ENCODE data around the gene NIBAN1.
A peak's percentile ranks its signal among the peaks of the same experiment; 100 is the strongest.
"Not testable (repeated sequence)": the region's sequence is repeated elsewhere in the genome, so short reads cannot be mapped to it uniquely, and the experiment has no call there.

Gene NIBAN1

GRCh38 chr1:184973272-184974055, 844 bp downstream of the NIBAN1 start:
- peak overlapping the region; percentile 8 to 95 (median 81) for H3K27ac ChIP-seq

DNA sequence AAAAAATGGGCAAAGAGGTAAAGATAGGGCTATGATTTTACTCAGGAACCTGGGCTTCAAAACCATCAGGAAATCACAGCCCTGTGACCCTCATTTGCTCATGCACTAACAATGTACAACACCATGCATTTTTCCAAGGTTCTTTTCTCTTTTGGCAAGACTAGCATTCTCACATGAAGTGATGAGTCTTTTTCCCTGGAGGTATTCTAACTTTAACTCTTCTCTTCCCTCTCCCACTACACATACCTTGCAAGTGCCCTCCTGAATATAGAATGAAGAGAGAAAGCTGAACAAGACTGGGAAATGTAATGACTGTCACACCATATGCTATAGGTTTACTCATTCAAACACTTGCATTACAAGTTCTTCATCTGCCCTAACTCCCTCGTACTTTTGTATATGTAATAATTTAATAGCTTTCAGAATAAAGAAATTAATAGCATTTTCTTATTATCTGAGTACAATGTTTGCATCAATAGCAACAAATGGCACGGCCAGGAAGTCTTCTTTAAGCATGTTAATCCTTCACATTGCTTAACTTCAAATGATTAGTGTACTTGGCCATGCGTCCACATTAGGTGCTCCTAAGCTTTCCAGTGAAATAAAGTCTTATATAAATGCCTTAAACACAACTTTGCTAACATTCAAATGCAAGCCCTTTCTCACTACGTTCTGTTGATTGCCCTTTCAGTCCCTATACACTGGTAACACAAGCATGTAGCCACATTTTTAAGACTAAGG, 1.8 kb downstream of the NIBAN1 start:
- Histone ChIP-seq H3K4me3 (peak overlapping the region in 4 of 7 experiments; percentile 45 to 87 (median 68)), H3K27ac (peak overlapping the region in 12 of 21 experiments; percentile 58 to 95 (median 84))

More at GRCh38 chr1:184973272-184974055, 844 bp downstream of the NIBAN1 start:
- peak overlapping the region; percentile 37 to 87 (median 68) for H3K4me3 ChIP-seq

DNA sequence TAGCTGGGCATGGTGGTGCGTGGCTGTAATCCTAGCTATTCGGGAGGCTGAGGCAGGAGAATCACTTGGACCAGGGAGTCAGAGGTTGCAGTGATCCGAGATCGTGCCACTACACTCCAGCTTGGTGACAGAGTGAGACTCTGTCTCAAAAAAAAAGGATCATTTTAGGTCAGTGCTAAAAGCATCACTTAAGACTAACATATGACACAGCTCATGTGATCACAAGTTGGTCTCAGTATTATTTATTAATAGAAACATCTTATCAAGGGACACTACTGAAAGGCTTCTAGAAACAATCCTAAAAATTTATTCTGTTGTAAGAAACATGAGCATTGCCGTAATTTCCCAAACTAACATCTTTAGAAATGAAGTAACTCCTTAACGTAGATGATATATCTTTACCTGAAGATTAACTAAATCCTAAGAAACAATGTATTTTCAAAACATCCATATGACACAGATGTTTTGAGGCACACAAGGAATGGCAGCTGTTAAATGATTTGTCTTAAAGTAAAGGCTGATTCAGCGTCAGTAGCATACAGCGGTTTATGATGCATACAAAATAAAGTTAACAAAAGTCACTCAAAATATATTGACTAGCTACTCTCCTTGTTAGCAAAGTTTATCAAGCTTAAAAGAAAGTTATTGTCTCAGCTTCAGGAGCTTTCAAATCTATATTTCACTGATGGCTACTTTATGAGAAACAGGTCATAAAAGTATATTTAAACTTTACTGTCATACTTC, 2.6 kb downstream of the NIBAN1 start:
- peak overlapping the region in 1 of 7 experiments; percentile 87 for H3K4me3 ChIP-seq
- peak overlapping the region in 5 of 21 experiments; percentile 2 to 95 (median 11) for H3K27ac ChIP-seq

DNA sequence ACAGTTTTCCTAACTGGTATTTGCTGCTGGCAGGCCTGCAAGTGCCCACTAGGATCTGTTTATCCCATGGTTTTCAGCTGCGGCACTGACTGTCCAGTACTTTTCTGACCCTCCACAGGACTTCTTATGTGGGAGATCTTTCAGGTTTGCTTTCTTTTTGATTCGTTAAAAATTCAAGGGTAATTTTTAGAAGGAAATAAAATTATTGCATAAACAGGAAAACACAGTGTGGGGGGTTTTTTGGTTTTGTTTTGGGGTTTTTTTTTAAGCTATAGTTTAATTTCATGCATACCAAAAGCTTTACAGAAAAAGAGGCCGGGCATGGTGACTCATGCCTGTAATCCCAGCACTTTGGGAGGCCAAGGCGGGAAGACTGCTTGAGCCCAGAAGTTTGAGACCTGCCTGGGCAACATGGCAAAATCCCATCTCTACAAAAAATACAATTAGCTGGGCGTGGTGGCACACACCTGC, 3.6 kb downstream of the NIBAN1 start:
- Histone ChIP-seq H3K4me3 (no peak overlapping the region), H3K27ac (peak overlapping the region in 3 of 21 experiments; percentile 2 to 16 (median 11))

- H3K4me3 ChIP-seq, result no peak overlapping the region
- H3K27ac ChIP-seq, result no peak overlapping the region
Observed at GRCh38 chr1:184966989-184967388, 7.3 kb downstream of the NIBAN1 start.

DNA sequence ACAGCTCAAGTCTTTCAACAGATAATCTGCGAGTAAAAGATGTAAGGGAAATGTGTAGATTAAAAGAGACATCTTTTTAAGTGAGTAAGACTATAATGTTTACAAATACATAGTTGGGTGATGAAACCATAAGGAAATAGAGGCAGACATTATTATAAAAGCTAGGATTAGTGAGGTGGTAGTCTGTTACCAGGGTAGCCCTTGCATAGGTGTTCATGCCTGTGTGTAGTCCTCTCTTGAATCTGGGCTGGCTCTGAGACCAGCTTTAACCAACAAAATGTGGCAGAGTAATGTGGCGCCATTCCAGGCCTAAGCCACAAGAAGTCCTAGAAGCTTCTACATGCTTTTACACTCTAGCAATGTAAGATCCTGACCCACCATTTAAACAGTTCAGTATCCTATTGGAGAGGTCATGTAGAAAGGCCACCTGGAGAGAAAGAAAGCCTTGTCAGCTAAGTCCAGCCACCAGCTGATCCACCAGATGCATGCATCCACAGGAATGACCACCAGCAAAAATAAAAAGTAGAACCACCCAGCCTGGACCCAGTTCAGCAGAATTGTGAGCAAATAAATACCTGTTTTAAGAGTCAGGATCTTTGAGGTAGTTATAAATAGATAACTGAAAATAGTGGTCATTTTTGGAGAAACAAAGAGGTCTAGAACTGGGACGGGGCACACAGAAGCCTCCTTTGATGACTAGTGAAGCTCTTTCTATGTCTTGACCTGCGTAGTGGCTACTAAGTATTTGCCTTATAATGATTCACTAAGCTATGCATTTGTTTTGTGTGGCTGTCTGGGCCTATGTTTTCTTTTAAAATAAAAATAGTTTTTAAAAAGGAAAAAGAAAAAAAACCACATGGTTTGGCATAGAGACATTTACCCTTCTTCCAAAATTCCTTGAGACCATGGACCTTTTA, 8.1 kb downstream of the NIBAN1 start:
- H3K27ac ChIP-seq, result no peak overlapping the region
- no peak overlapping the region for H3K4me3 ChIP-seq

- H3K27ac ChIP-seq, result no peak overlapping the region
- H3K4me3 ChIP-seq, result no peak overlapping the region
Observed at GRCh38 chr1:184965439-184965838, 8.9 kb downstream of the NIBAN1 start.

DNA sequence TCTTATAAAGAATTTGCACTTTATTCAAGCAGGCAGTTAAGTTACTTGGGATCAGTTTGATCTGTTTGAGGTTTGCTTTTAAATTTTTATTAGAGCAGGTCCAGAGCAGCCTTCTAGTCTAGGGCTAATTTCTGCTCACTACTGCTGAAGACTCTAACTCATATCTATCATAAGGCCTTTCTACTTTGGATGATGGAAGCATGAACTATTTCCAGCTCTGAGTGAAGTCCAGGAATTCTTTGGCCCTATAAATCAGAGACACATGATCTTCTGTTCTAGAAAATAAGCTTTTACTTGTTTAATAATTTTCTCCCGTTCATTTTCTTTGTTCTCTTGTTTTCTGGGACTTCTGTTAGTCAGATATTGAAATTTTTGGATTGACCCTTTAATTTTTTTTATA, 14.7 kb downstream of the NIBAN1 start:
- Histone ChIP-seq H3K4me3 (no peak overlapping the region), H3K27ac (no peak overlapping the region)

DNA sequence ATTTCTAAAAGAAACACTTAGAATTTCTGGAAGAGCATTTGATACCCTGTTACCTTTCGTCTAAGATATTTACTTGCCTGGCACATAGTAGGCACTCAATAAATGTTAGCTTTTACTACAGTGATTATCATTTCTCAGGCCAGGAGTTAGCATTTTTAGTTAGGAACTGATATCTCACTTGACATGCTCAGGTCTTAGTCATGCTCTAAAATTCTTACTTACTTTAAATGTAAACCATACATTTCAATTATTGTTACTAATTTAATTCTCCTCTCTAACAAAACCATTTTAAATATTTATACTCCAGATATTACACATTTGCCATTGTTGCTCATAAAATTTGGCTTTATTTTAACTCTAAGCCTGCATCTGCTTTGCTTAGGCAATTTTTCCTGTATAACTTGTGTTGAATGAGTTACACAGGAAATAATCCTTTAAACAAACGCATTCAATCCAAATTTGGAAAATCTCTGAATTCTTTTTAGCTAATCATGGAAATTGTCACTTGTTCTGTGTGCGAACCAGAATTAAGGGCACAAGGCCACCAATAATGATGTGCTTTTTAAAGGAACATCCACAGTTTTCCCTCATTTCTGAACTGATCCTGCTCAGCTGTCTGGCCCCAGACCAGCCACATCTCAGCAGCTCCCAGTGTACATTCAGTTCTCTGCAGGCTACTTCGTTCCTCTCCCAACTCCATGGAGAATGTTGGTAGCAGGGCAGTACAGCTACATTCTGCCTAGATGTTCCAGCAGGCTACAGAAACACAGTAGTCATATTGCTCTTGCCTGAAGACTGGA, 15.6 kb downstream of the NIBAN1 start:
- Histone ChIP-seq H3K4me3 (no peak overlapping the region), H3K27ac (no peak overlapping the region)

GRCh38 chr1:184957901-184958300, 16.4 kb downstream of the NIBAN1 start:
- H3K4me3 ChIP-seq, H3K27ac ChIP-seq: not testable (repeated sequence)

GRCh38 chr1:184956999-184957700, 17.2 kb downstream of the NIBAN1 start:
- no peak overlapping the region for H3K27ac ChIP-seq
- no peak overlapping the region for H3K4me3 ChIP-seq

DNA sequence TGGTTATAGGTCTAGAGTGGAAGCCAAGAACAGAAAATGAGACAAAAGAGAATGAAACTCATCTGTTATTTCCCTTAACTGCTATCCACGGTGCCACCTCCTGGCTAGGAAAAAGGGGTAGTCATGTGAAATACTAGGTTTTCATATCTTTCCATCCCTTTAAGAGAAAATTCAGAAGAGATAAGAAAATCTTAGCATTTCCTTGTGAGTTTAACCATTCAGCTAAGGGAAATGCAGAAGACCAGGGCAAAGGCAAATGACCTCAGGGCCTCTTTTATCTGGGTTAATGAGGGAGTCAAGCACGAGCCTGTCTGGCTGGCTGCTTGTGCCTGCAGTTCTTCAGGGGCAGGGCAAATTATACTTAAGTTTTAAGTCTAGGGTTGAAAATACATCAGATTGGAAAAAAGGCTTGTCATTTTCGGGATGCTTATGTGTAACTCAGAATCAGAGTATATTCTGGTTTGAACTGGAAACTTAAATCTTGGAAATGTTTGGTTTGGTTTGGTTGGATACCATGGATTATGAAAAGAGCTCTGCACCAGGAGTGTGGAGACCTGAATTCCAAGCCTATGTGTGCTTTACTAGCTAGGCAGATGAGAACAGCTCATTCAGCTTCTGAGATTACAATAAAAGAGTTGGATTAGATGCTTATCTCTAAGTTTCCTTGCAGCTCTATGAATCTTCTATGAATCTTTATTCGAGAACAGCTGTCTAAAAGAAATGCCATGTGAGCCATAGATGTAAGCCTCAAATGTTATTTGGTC, 19.9 kb downstream of the NIBAN1 start:
- Histone ChIP-seq H3K27ac (peak overlapping the region in 4 of 21 experiments; percentile 3 to 41 (median 15)), H3K4me3 (no peak overlapping the region)

DNA sequence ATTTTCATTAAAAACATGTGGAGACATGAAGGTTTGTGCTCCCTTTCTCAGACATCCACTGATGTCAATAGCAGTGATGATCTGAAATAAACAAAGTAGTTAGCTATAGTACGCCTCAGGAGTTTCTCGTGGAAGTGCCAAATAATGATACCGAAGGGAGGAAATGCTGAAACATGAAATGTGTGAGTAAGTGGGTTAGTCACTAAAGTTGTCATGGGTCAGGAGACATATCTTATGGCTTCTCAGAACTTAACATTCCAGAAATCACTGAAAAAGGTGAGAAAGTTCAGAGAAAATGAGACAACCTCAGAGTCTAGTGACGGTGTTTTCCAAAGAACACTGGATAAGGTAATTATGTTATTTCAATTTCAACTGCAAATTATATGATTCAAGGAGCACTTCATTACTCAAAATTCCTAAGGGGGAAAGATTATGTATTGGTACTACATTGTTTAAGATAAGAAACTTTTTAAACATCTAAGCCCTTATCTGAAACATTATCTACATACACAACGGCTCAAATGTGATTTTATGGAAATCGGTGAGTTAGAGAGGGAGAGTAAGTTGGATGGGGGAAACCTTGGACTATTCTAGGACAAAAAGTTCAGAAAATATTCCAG, 20.6 kb downstream of the NIBAN1 start:
- H3K4me3 ChIP-seq, result no peak overlapping the region

DNA sequence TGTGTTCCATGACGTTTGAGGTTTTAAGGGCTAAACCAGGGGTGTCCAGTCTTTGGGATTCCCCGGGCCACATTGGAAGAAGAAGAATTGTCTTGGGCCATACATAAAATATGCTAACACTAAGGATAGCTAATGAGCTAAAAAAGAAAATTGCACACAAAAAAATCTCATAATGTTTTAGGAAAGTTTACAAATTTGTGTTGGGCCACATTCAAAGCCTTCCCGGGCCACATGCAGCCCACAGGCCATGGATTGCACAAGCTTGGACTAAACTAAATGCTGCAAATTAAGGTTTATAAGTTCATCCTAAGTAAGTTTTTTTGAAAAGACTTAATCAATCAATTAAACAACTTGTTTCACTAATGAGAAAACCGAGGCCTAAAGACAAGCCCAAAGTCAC, 21.9 kb downstream of the NIBAN1 start:
- no peak overlapping the region for H3K27ac ChIP-seq

More for the DNA sequence above, 20.6 kb downstream of the NIBAN1 start:
- H3K27ac ChIP-seq, result peak overlapping the region in 4 of 21 experiments; percentile 3 to 41 (median 15)

DNA sequence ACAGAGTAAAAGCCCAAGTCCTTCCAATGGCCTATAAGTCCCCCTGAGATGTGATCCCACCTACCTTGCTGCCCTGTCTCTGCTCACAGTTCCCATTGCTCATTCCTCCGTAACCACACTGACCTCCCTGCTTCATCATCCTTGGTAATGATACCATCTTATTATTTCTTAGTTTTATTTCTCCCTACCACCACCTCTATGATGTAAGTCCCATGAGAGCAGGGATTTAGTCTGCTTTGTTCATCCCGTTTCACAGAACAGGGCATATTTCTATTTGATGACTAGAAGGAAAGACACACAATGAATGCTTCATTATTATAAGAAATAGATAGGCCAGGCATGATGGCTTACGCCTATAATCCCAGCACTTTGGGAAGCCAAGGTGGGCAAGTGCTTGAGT, 22.5 kb downstream of the NIBAN1 start:
- no peak overlapping the region for H3K4me3 ChIP-seq
- H3K27ac ChIP-seq, result no peak overlapping the region

More for the DNA sequence above, 21.9 kb downstream of the NIBAN1 start:
- no peak overlapping the region for H3K4me3 ChIP-seq

- no peak overlapping the region for H3K4me3 ChIP-seq
- no peak overlapping the region for H3K27ac ChIP-seq
Observed at GRCh38 chr1:184950906-184951305, 23.4 kb downstream of the NIBAN1 start.
